Duodenal mucosa (tissue), 2 donors: ENCODE data around the gene METTL16.

Source experiments
- H3K27ac ChIP-seq: one replicate; pipeline ENCODE4 v1.7.0; 2013; ENCODE audit warnings: low read depth, low read length
- H3K27me3 ChIP-seq, 2 donors: one replicate each; pipeline ENCODE4 v1.7.0; 2013; ENCODE audit warnings: low read length in 2 of 2, control low read depth in 1 of 2; ENCODE audit not compliant: insufficient read depth in 2 of 2, control insufficient read depth in 1 of 2
- H3K36me3 ChIP-seq, 2 donors: one replicate each; pipeline ENCODE4 v1.7.0; 2013; ENCODE audit warnings: low read length in 2 of 2, control low read depth in 1 of 2; ENCODE audit not compliant: insufficient read depth in 2 of 2, control insufficient read depth in 1 of 2
- H3K4me1 ChIP-seq, 2 donors: one replicate each; pipeline ENCODE4 v1.7.0; 2013; ENCODE audit warnings: low read length in 2 of 2, control low read depth in 1 of 2; ENCODE audit not compliant: insufficient read depth in 2 of 2, control insufficient read depth in 1 of 2
- H3K4me3 ChIP-seq, 2 donors: one replicate each; pipeline ENCODE4 v1.7.0; 2013; ENCODE audit warnings: low read length in 2 of 2, low read depth in 1 of 2
- H3K9ac ChIP-seq, 2 donors: one replicate each; pipeline ENCODE4 v1.7.0; 2013; ENCODE audit warnings: low read length in 2 of 2, low read depth in 1 of 2
- H3K9me3 ChIP-seq, 2 donors: one replicate each; pipeline ENCODE4 v1.7.0; 2013; ENCODE audit warnings: low read length in 2 of 2, control low read depth in 1 of 2; ENCODE audit not compliant: control insufficient read depth in 1 of 2

Gene METTL16

GRCh38 chr17:2482218-2482617, 29.5 kb downstream of the METTL16 start:
- Histone ChIP-seq H3K27ac (no peak overlapping the region), H3K27me3 (no peaks in the 10 kb centered on the region), H3K4me1 (peaks cover 7 to 21% of the 10 kb centered on the region in 2 donors), H3K9me3 (no peaks in the 10 kb centered on the region), H3K9ac (no peak overlapping the region), H3K36me3 (peaks cover 0 to 8% of the 10 kb centered on the region in 2 donors), H3K4me3 (no peak overlapping the region)

GRCh38 chr17:2481760-2482159, 29.9 kb downstream of the METTL16 start:
- Histone ChIP-seq H3K9ac (no peak overlapping the region), H3K27ac (no peak overlapping the region), H3K9me3 (no peaks in the 10 kb centered on the region), H3K4me3 (no peak overlapping the region), H3K27me3 (no peaks in the 10 kb centered on the region), H3K4me1 (peaks cover 7 to 21% of the 10 kb centered on the region in 2 donors), H3K36me3 (peaks cover 0 to 9% of the 10 kb centered on the region in 2 donors)

GRCh38 chr17:2478458-2478857, 33.2 kb downstream of the METTL16 start:
- H3K27ac ChIP-seq = no peak overlapping the region
- H3K4me3 ChIP-seq = no peak overlapping the region
- H3K36me3 ChIP-seq = peaks cover 14 to 29% of the 10 kb centered on the region in 2 donors
- no peaks in the 10 kb centered on the region for H3K9me3 ChIP-seq
- no peak overlapping the region for H3K9ac ChIP-seq
- H3K27me3 ChIP-seq = no peaks in the 10 kb centered on the region
- H3K4me1 ChIP-seq = peaks cover 3 to 8% of the 10 kb centered on the region in 2 donors

GRCh38 chr17:2475056-2475455, 36.6 kb downstream of the METTL16 start:
- Histone ChIP-seq H3K36me3 (peaks cover 20 to 50% of the 10 kb centered on the region in 2 donors), H3K27me3 (no peaks in the 10 kb centered on the region), H3K27ac (no peak overlapping the region), H3K9ac (no peak overlapping the region), H3K4me3 (no peak overlapping the region), H3K9me3 (no peaks in the 10 kb centered on the region), H3K4me1 (no peaks in the 10 kb centered on the region)

GRCh38 chr17:2474371-2474770, 37.3 kb downstream of the METTL16 start:
- H3K9ac ChIP-seq = no peak overlapping the region
- no peaks in the 10 kb centered on the region for H3K4me1 ChIP-seq
- no peak overlapping the region for H3K4me3 ChIP-seq
- peaks cover 20 to 55% of the 10 kb centered on the region in 2 donors for H3K36me3 ChIP-seq
- H3K9me3 ChIP-seq = no peaks in the 10 kb centered on the region
- H3K27me3 ChIP-seq = no peaks in the 10 kb centered on the region
- H3K27ac ChIP-seq = no peak overlapping the region

- Histone ChIP-seq H3K4me1 (no peaks in the 10 kb centered on the region), H3K27me3 (no peaks in the 10 kb centered on the region), H3K9me3 (no peaks in the 10 kb centered on the region), H3K9ac (no peak overlapping the region), H3K4me3 (no peak overlapping the region), H3K36me3 (peaks cover 16 to 60% of the 10 kb centered on the region in 2 donors), H3K27ac (no peak overlapping the region)
Measured at GRCh38 chr17:2468270-2468669, 43.4 kb downstream of the METTL16 start.

- Histone ChIP-seq H3K27me3 (no peaks in the 10 kb centered on the region), H3K27ac (no peak overlapping the region), H3K36me3 (peaks cover 14 to 61% of the 10 kb centered on the region in 2 donors), H3K4me1 (no peaks in the 10 kb centered on the region), H3K4me3 (no peak overlapping the region), H3K9ac (no peak overlapping the region), H3K9me3 (no peaks in the 10 kb centered on the region)
Measured at GRCh38 chr17:2466931-2467330, 44.8 kb downstream of the METTL16 start.

GRCh38 chr17:2462481-2462880, 49.2 kb downstream of the METTL16 start:
- Histone ChIP-seq H3K4me1 (peaks cover 0 to 3% of the 10 kb centered on the region in 2 donors), H3K27me3 (no peaks in the 10 kb centered on the region), H3K9me3 (no peaks in the 10 kb centered on the region), H3K9ac (no peak overlapping the region), H3K4me3 (no peak overlapping the region), H3K27ac (no peak overlapping the region), H3K36me3 (peaks cover 13 to 66% of the 10 kb centered on the region in 2 donors)

GRCh38 chr17:2459917-2460271, 51.8 kb downstream of the METTL16 start:
- Histone ChIP-seq H3K27me3 (no peaks in the 10 kb centered on the region), H3K27ac (no peak overlapping the region), H3K4me1 (peaks cover 0 to 3% of the 10 kb centered on the region in 2 donors), H3K4me3 (no peak overlapping the region), H3K9me3 (no peaks in the 10 kb centered on the region), H3K36me3 (peaks cover 8 to 67% of the 10 kb centered on the region in 2 donors), H3K9ac (no peak overlapping the region)

- peaks cover 0 to 3% of the 10 kb centered on the region in 2 donors for H3K4me1 ChIP-seq
- no peak overlapping the region for H3K9ac ChIP-seq
- peaks cover 6 to 56% of the 10 kb centered on the region in 2 donors for H3K36me3 ChIP-seq
- no peak overlapping the region for H3K27ac ChIP-seq
- no peaks in the 10 kb centered on the region for H3K9me3 ChIP-seq
- H3K27me3 ChIP-seq = no peaks in the 10 kb centered on the region
- H3K4me3 ChIP-seq = no peak overlapping the region
Measured at GRCh38 chr17:2457913-2458312, 53.8 kb downstream of the METTL16 start.

GRCh38 chr17:2456475-2456874, 55.2 kb downstream of the METTL16 start:
- no peak overlapping the region for H3K27ac ChIP-seq
- no peak overlapping the region for H3K4me3 ChIP-seq
- no peaks in the 10 kb centered on the region for H3K9me3 ChIP-seq
- no peak overlapping the region for H3K9ac ChIP-seq
- peaks cover 0 to 3% of the 10 kb centered on the region in 2 donors for H3K4me1 ChIP-seq
- peaks cover 5 to 45% of the 10 kb centered on the region in 2 donors for H3K36me3 ChIP-seq
- no peaks in the 10 kb centered on the region for H3K27me3 ChIP-seq
